HG03139 (cell line): ENCODE measurements around the gene ANP32B.
A peak's percentile ranks its signal among the peaks of the same experiment; 100 is the strongest.
"Not testable (repeated sequence)": the region's sequence is repeated elsewhere in the genome, so short reads cannot be mapped to it uniquely, and the experiment has no call there.

ENCODE experiments used
- ATAC-seq: cut with Tn5 transposase; IDR thresholded peaks from one replicate; pipeline ENCODE4 v1.9.1; 2021; ENCODE audit not compliant: unreplicated experiment

The ANP32B gene

GRCh38 chr9:97982683-97983588 is at the start of gene ANP32B:
TSS of gene ANP32B (plus strand) at chr9:97983341. CDS start at chr9:97983556, 215 bp downstream.
- peak; percentile 68 for ATAC-seq

DNA sequence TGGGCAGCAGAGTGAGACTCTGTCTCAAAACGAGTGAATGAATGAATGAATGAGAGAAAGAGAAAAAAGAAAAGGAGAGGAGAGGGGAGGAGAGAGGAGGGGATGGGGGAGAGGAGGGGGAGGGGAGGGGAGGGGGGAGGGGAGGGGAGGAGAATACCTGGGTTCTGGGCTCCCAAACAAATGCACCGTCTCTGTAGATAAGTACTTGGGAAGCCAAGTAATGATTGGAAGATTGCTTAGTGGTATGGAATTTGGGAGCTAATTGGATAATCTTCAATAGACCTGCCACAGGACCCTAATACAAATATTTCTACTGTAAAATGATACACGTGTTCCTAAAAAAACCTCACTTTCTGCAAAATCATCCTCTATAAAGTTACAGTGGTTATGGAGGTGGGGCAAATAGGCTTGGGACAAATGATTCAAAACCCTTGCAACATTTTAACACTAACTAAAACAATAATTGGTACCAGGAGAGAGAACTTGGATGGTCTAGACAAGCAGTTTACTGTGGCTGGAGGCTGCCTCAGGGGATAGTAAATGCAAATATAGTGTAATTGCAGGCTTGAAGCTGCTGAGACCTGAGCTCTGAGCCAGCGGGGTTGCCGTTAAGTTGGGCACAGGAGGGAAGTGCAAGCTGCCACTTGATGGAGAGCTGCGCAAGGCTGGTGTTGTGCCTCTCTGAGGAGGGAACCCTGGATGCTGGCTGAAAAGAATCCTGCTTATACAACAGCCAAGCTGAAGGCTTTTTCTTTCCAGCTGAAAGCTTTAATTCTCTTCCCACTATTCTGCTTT is 48.6 kb upstream of the ANP32B start:
- no peak for ATAC-seq

GRCh38 chr9:97935276-97935675 is 47.9 kb upstream of the ANP32B start:
- no peak for ATAC-seq

GRCh38 chr9:97936998-97937397 is 46.1 kb upstream of the ANP32B start:
- no peak for ATAC-seq

DNA sequence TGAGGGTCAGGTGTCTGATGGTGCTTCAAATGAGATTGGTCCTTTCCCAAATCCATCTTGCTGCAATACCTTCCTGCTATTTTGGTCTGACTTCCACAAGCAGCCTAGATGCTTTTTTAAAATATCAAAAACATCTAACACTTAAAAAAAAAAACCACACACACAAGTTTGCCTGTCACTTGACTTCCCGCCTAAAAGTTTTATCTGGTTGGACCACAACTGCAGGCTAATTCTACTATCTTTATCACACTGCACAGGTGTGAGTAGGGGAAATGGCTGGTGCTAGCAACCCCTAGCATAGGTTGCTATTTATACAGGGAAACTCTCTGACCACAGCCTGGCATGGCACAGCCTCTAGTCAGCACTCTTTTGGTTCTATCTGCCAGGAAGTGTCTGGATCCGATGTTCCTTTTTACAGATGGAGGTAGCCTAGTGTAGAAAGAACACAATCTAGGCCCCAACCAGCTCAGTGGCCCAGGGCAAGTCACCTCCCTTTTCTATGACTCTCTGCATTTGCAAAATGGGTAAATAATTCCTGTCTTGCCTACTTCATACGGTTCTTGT is 45.0 kb upstream of the ANP32B start, which contains the start of gene HEMGN:
Gene HEMGN, minus strand, starts transcription at position 92 of the 564 bp plus-strand sequence. Its CDS starts 36 bp downstream, at position 56.
- ATAC-seq: no peak

GRCh38 chr9:97940233-97940632 is 42.9 kb upstream of the ANP32B start:
- ATAC-seq: no peak

- no peak for ATAC-seq
Measured at GRCh38 chr9:97940741-97941140, 42.4 kb upstream of the ANP32B start.

DNA sequence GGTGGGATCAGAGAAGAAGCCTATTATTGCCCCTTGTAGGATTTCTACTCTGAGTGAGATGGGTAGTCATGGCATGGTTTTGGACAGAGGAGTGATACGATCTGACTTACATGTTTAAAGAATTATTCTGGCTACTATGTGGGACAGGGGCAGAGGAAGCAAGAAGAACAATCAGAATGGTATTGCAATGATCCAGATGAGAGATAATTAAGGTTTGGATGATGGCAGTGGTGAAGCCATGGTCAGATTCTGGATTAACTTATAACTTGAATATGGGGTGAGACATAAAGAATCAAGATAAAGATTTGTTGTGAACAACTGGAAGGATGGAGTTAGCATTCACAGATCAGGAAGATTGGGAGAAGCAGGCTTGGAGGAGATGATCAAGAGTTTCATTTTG is 41.8 kb upstream of the ANP32B start:
- ATAC-seq: no peak

GRCh38 chr9:97943308-97943855 is 39.8 kb upstream of the ANP32B start:
- no peak for ATAC-seq

DNA sequence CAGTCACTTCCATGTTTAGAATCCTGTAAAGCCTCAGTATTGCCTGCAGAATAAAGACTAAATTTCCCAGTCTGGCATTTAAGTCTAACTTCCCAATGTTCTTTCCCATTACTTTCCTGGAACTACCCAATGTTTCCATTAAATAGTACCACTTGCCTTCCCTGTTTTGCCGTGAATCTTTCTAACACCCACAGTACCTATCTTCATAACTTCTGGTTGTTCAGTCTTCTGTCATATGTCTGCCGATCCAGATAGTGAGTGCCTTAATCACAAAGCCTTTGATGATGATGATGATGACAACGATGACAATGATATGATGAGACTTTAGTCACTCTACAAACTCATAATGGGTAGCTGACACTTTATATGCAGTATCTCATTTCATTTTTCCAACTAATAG is 38.5 kb upstream of the ANP32B start:
- ATAC-seq: no peak

GRCh38 chr9:97945470-97945869 is 37.7 kb upstream of the ANP32B start:
- ATAC-seq: not testable (repeated sequence)

DNA sequence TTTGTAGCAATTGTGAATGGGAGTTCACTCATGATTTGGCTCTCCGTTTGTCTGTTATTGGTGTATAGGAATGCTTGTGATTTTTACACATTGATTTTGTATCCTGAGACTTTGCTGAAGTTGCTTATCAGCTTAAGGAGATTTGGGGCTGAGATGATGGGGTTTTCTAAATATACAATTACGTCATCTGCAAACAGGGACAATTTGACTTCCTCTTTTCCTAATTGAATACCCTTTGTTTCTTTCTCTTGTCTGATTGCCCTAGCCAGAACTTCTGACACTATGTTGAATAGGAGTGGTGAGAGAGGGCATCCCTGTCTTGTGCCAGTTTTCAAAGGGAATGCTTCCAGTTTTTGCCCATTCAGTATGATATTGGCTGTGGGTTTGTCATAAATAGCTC is 36.0 kb upstream of the ANP32B start:
- not testable (repeated sequence) for ATAC-seq

GRCh38 chr9:97950873-97951272 is 32.3 kb upstream of the ANP32B start:
- not testable (repeated sequence) for ATAC-seq

- peak; percentile 73 for ATAC-seq
Measured at GRCh38 chr9:97954550-97954989, 28.6 kb upstream of the ANP32B start.

DNA sequence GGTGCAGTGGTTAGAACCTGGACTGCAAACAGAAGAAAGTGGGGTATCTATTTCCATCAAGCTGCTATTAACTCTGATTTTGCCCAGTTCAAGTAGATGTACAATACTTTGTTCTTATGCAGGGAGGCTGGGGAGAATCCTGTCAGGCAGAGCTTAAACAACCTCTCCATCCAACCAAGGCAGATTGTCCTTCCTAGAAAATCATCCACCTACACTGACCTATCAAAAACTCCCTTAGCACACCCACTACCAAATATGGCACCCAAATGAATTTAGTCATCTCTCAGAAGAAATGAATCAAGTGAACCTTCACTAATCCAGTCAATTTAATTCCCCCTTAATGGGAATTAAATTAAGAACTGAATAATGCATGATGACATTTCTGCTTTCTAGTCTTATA is 26.8 kb upstream of the ANP32B start:
- no peak for ATAC-seq

GRCh38 chr9:97958812-97959511 is 24.2 kb upstream of the ANP32B start:
- no peak for ATAC-seq

DNA sequence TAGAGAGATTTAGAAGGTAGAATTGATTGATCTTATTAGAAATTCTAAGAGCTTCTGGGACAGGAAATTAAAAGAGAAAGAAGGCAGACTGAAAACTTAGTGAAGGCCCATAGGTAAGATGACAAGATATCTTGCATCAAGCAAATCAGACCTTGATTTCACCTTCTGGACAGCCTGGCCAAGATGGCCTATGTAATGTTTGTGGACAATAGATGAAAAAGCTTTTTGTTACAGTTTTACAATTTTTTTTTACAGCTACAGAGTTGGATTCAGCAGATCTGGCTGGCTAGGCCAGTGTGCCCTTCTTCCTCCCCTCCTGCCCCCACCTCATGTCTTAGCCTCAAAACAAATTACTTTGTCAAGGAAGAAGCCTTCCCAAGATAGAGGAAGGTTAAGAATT is 23.6 kb upstream of the ANP32B start:
- no peak for ATAC-seq

DNA sequence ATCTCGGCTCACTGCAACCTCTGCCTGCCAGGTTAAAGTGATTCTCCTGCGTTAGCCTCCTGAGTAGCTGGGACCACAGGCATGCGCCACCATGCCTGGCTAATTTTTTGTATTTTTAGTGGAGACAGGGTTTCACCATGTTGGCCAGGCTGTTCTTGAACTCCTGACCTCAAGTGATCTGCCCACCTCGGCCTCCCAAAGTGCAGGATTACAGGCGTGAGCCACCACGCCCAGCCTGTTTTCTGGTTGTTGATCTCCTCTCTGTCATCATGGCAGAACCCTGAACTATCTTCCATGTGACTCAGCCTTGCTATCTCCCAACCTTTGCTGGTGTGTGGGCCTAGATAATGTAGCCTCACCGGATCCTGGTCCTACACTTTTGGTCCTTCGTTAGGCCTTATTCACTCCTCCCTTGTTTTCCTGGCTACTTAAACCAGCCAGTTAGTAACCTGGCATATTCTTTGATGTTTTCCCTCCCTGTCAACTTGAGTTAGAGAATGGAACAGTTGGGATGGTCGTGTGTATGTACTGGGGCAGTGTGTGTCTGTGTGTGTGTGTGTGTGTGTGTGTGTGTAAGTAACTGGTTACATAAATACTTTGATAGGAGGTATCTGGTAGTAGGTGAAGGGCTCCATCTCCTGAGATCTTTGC is 22.3 kb upstream of the ANP32B start:
- ATAC-seq: not testable (repeated sequence)

- no peak for ATAC-seq
Measured at GRCh38 chr9:97961361-97961760, 21.8 kb upstream of the ANP32B start.

DNA sequence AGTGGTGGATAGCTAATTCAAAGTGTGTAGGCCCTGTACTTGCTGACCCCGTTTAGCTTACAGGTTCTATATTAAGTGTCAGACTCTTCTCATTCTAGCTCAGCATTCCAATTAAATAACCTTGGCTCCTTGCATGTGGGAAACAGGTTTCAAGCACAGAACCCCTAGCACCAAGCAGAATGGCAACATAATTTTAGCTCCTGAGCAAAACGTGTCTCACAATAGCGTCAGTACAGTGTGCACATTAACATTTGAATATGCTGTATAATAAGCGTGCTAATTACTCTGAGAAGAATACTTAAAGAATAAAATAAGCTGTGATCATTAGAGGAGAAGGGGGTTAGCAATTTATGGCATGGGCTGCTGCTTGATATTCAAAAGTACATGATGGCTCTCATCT is 21.0 kb upstream of the ANP32B start:
- no peak for ATAC-seq
